GM19023 (cell line): ENCODE results near the gene PLEKHM2.
"Not testable (repeated sequence)": the region's sequence is repeated elsewhere in the genome, so short reads cannot be mapped to it uniquely, and the experiment has no call there.

Source experiments
- ATAC-seq: cut with Tn5 transposase; IDR thresholded peaks from one replicate; pipeline ENCODE4 v1.9.1; 2021; ENCODE audit warnings: mild to moderate bottlenecking, moderate library complexity; ENCODE audit not compliant: unreplicated experiment

Gene PLEKHM2

GRCh38 chr1:15676688-15677661 is 7.1 kb upstream of the PLEKHM2 start:
- ATAC-seq, result no peak

DNA sequence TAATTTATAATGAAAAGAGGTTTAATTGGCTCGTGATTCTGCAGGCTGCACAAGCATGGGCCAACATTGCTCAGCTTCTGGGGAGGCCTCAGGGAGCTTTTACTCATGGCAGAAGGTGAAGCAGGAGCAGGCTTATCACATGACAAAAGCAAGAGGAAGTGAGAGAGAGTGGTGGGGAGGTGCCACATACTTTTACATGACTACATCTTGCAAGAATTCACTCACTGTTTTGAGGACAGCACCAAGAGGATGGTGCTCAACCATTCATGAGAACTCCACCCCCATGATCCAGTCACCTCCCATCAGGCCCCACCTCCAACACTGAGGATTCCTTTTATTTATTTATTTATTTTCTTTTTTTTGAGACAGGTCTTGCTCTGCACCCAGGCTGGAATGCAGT is 5.5 kb upstream of the PLEKHM2 start:
- ATAC-seq, result no peak

GRCh38 chr1:15680131-15680530 is 4.0 kb upstream of the PLEKHM2 start:
- ATAC-seq, result no peak

GRCh38 chr1:15680561-15681348 is 3.4 kb upstream of the PLEKHM2 start:
- ATAC-seq, result no peak

DNA sequence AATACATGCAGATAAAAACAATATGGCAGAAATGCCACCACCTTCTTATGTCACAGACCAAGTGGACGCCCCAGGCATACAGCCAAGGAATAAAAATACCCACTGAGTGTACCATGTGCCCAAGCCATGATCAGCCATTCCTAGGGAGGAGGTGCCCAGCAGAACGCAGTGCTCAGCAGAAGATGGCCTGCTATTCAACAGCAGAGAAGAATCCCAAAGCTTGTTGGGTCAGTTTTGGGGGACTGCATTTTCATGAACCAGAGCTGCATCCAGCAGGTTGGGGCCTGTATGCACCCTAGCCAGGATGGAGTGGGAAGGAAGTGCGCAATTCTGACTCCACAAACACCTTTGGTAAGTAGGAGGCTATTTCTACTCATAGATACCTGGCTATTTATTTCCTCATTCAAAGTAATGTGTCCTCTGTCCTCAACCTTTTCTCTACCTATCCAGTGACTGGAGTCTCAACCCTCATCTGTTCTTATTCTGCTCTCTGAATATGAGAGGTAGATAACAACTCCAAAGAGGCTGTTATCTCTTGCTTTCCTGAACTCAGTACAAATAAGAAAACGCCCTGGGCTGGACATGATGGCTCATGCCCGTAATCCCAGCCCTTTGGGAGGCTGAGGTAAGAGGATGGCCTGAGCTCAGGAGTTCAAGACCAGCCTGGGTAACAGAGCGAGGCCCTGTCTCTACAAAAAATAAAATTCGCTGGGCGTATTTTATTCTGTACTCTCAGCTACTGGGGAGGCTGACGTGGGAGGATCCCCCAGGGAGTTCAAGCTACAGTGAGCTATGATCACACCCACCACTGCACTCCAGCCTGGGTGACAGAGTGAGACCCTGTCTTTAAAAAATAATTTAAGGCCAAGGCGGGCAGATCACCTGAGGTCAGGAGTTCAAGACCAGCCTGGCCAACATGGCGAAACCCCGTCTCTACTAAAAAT is 2.5 kb upstream of the PLEKHM2 start:
- no peak for ATAC-seq

DNA sequence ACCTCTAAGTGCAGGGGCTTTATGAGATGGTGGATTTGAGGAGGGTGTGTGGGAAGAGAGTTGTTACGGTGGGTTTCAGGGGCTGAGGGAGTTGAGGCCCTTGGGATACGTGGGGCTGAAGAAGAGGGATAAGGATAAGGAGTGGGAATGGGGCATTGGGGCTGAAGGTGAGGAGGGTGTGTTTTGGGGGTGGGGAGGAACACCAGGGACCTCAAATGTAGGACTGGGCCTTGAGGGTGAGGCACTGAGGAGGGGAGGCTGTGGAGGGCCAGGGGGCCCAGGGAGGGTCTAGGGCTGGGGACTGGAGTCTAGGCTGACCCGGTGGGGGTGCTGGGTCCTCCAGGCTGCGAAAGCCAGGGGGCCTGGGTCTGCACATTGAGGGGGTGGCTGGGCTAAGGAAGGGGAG is 1.2 kb upstream of the PLEKHM2 start:
- ATAC-seq, result no peak

- ATAC-seq, result no peak
These were observed 628 bp upstream of the PLEKHM2 start for GRCh38 chr1:15683345-15684039.

DNA sequence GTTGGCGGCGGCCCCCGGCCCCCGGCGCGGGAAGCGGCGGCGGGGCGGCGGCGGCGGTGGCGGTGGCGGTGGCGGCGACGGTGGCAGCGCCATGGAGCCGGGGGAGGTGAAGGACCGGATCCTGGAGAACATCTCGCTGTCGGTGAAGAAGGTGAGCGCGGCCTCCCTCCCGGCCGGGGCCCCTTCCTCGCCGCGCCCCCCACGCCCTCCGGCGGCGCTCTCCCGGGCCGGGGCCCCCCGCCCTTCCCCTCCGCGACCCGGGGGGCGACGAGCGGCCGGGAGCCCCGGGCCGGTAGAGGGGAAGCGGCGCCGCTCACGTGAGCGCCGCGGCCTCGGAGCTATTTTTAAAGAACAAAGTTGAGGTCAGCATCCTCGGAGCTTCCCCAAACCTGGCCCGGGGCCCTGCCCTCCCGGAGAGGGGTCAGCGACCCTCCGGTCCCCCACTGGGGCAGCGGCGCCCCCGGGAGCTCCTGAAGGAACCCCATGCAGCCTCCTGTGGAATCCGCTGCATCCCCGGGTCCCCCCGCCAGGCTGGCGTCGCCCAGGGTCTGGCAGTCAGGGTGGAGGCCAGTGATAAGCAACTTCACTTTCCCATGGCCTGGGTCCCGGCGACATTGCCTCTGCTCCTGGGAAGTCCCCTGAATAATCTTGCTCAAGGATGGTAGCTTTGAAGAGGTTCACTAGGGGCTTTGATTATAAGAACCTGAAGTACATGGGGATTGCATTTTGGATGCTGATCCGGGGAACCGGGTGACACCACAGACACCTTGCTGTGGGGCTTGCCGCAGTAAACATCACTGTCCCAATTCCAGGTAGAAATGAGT is 560 bp downstream of the PLEKHM2 start:
- no peak for ATAC-seq

DNA sequence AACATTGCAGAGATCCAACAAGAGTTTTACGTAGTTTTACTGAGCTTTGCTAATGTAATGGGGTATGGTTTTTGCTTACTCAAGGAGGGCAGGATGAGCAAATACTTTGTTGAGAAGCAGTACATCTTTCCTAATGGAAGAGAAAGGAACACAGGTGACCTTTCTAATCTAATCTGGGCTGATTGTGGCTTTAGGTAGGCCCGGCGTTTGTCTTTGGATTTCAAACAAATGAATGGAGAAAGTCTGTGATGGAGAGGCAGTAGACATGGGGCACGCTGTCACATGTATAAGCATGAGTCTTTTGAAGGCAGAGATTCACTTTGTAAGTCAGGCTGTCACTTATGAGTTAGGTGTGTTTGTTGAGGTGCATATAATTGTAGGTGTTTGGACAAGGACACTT is 1.7 kb downstream of the PLEKHM2 start:
- no peak for ATAC-seq

DNA sequence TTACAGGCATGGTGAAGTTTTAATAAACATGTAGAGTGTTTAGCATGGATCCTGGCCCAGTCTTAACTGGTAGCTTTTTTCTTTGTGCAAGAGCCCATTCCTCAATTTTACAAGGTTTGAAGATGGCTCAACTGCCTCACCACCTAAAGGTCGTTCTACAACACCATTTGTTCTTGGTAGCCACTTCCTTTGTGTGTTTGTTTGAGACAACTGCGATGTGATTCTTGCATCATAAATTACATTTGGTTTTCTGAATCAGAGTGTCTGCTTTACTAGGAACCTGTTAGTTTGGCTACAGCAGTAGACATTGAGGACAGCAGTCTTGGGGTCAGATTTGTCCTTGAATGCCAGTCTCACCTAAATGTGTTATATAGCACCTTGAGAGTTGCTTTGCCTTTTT is 3.3 kb downstream of the PLEKHM2 start:
- no peak for ATAC-seq

GRCh38 chr1:15690317-15690716 is 6.2 kb downstream of the PLEKHM2 start:
- no peak for ATAC-seq

DNA sequence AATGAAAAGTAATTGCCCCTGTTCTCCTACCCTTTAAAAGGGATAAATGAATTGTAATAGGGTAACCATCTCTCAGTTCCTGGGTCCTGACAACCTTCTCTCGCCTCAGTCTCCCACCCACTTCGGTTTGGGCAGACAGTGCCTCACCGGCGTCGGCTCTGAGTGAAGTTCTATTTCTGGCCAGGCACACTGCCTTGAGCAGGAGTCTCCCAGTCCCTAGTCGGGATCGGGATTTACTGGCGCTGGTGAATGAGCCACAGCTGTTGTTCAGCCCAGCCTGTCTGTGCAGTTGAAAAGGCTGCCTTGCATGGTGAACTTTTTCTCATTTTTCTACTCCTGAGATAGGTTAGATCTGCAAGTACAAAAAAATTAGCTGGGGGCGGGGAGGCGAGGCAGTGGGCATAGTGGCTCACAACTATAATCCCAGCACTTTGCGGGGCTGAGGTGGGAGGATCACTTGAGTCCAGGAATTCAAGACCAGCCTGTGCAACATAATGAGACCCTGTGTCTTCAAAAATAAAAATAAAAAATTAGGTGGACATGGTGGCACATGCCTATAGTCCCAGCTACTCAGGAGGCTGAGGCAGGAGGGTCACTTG is 7.4 kb downstream of the PLEKHM2 start:
- no peak for ATAC-seq

- no peak for ATAC-seq
These were observed 8.1 kb downstream of the PLEKHM2 start for GRCh38 chr1:15692121-15692682.

DNA sequence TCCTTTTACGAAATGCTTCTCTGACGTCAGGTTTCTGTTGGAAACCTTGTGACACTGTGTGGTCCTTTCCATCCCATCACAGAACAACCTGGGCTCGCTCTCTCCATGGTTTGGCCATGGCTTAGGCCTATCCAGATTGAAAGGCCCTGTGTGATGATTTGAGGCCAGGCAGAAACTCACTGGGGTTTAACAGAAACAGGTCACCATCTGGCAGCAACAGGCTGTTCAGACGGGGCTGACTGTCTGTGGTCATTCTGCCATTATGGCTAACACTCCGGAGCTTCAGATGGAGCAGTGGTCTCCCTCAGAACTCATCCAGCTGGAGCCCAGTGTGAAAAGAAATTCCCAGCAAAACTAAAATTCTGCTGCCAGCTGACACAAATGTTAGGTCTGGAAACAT is 9.3 kb downstream of the PLEKHM2 start:
- ATAC-seq, result no peak

DNA sequence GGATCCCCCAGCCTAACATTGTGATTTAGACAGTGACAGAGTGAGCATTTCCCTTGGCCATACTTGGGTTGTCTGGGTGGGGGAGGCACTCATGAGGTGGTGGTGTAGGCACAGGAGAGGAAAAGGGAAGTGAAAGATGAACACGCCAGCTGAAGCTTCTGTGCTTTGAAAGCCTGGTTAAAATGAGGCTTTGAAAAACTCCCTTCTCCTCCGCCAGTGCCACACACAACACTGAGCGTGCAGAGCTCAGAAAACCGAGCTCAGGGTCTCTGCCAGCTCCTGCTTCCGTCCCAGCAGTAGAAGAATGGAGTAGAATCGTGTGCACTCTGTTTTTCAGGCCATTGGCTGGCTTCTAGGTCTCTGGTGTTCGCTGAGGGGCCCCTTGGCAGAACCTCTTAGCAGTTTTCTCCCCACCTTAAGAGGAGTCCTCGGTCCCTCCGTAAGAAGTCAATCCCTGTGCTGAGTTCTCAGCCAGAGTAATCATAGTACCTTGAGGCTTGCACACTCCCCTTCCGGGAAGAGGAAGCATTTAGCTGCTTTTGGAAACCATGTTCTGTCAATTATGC is 12.9 kb downstream of the PLEKHM2 start:
- peak; percentile 86 for ATAC-seq

DNA sequence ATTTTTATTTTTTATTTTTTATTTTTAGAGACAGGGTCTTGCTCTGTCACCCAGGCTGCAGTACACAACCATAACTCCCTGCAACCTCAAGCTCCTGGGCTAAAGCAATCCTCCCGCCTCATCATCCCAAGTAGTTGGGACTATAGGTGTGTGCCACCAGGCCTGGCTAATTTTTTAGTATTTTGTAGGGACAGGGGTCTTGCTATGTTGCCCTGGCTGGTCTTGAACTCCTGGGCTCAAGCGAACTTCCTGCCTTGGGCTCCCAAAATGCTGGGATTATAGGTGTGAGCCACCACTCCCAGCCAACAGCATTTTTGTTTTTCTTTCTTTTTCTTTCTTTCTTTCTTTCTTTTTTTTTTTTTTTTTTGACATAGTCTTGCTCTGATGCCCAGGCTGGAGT is 14.1 kb downstream of the PLEKHM2 start:
- no peak for ATAC-seq

- ATAC-seq, result not testable (repeated sequence)
These were observed 15.2 kb downstream of the PLEKHM2 start for GRCh38 chr1:15699321-15699720.

- ATAC-seq, result no peak
These were observed 16.4 kb downstream of the PLEKHM2 start for GRCh38 chr1:15700508-15700907.
